Upper lobe of left lung (tissue), 4 donors: ENCODE data around the gene KCNQ1OT1.

Experiments
- EP300 ChIP-seq, 4 donors: sonication (generic); formaldehyde crosslinking; IDR thresholded peaks; one replicate each; pipeline ENCODE4 v1.5.1; 2017; ENCODE audit warnings: antibody characterized with exemption in 4 of 4, control low read depth in 2 of 4
- POLR2A ChIP-seq, 4 donors: fragments of 450-650 bp; IDR thresholded peaks; one replicate each; pipeline ENCODE4 v1.5.1; 2016 to 2017; ENCODE audit warnings: antibody characterized with exemption in 4 of 4, mild to moderate bottlenecking in 2 of 4
- POLR2AphosphoS5 ChIP-seq, 2 donors: sonication (generic); formaldehyde crosslinking; IDR thresholded peaks; one replicate each; pipeline ENCODE4 v1.5.1; 2017; ENCODE audit warnings: antibody characterized with exemption in 2 of 2
- TF ChIP-seq, protein P1 (sequence below), 6 experiments: fragments of 450-650 bp in 4 of 6; fragments of 200-600 bp in 2 of 6; sonication (generic) in 2 of 6; IDR thresholded peaks; one replicate each; pipeline ENCODE4 v1.5.1; 2016 to 2019; ENCODE audit warnings: antibody characterized with exemption in 6 of 6

DNA sequence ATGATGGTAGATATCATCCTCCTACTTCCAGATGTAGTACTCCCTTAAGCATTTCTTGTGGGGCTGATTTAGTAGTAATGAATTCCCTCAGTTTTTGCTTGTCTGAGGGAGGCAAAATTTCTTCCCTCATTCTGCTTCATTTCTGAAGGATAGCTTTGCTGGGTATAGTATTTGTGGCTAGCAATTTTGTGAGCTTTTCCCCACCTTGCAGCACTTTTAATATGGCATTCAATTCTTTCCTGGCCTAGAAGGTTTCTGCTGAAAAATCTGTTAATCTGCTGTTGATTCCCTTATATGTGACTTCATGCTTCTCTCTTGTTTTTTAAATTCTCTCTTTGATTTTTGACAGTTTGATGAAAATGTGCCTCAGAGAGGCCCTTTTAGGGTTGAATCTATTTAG, 50.4 kb downstream of the KCNQ1OT1 start:
- TF ChIP-seq, protein P1, sequence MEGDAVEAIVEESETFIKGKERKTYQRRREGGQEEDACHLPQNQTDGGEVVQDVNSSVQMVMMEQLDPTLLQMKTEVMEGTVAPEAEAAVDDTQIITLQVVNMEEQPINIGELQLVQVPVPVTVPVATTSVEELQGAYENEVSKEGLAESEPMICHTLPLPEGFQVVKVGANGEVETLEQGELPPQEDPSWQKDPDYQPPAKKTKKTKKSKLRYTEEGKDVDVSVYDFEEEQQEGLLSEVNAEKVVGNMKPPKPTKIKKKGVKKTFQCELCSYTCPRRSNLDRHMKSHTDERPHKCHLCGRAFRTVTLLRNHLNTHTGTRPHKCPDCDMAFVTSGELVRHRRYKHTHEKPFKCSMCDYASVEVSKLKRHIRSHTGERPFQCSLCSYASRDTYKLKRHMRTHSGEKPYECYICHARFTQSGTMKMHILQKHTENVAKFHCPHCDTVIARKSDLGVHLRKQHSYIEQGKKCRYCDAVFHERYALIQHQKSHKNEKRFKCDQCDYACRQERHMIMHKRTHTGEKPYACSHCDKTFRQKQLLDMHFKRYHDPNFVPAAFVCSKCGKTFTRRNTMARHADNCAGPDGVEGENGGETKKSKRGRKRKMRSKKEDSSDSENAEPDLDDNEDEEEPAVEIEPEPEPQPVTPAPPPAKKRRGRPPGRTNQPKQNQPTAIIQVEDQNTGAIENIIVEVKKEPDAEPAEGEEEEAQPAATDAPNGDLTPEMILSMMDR (IDR thresholded peaks at IDR 0.05) = no peak
- TF ChIP-seq POLR2A (IDR thresholded peaks at IDR 0.05) = no peak
- no peak for TF ChIP-seq EP300 (IDR thresholded peaks at IDR 0.05)
- TF ChIP-seq POLR2AphosphoS5 (IDR thresholded peaks at IDR 0.05) = no peak
